Measurements from ENCODE around the gene CROCC2.

GRCh38 chr2:240957656-240958365 is 51.7 kb downstream of the CROCC2 start:
- no peak for TF ChIP-seq EZH2 (IDR thresholded peaks at IDR 0.05; ENCODE audit: borderline replicate concordance, low read depth, low read length, severe bottlenecking)
- TF ChIP-seq, protein P1, sequence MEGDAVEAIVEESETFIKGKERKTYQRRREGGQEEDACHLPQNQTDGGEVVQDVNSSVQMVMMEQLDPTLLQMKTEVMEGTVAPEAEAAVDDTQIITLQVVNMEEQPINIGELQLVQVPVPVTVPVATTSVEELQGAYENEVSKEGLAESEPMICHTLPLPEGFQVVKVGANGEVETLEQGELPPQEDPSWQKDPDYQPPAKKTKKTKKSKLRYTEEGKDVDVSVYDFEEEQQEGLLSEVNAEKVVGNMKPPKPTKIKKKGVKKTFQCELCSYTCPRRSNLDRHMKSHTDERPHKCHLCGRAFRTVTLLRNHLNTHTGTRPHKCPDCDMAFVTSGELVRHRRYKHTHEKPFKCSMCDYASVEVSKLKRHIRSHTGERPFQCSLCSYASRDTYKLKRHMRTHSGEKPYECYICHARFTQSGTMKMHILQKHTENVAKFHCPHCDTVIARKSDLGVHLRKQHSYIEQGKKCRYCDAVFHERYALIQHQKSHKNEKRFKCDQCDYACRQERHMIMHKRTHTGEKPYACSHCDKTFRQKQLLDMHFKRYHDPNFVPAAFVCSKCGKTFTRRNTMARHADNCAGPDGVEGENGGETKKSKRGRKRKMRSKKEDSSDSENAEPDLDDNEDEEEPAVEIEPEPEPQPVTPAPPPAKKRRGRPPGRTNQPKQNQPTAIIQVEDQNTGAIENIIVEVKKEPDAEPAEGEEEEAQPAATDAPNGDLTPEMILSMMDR (IDR thresholded peaks at IDR 0.05; ENCODE audit: borderline replicate concordance, extremely low read depth, low read length, poor library complexity, severe bottlenecking), result no peak

All from DND-41 (cell line).